ENCODE data around the gene NR5A1.

- TF ChIP-seq CTCF (conservative IDR thresholded peaks at IDR 0.05; ENCODE audit: low read depth in 2 of 2) (no peak), NANOG (IDR thresholded peaks at IDR 0.05; ENCODE audit: borderline replicate concordance) (no peak), POLR2AphosphoS5 (IDR thresholded peaks at IDR 0.05; ENCODE audit: low read depth) (no peak), EZH2 (IDR thresholded peaks at IDR 0.05; ENCODE audit: low read depth, unreplicated experiment) (no peak), REST (IDR thresholded peaks at IDR 0.05; ENCODE audit: unreplicated experiment) (no peak), JUNB (IDR thresholded peaks at IDR 0.05; ENCODE audit: unreplicated experiment) (no peak)
Observed at GRCh38 chr9:124477211-124477647, 30.0 kb downstream of the NR5A1 start.

Data from GM23338 (cell line).